Fibroblast of the conjunctiva (primary cell): ENCODE data around the gene HOATZ.

ENCODE experiments used
- DNase-seq: peaks from one replicate; pipeline ENCODE4 v3.0.0-alpha.2; 2010; ENCODE audit warnings: low read depth

HOATZ gene

DNA sequence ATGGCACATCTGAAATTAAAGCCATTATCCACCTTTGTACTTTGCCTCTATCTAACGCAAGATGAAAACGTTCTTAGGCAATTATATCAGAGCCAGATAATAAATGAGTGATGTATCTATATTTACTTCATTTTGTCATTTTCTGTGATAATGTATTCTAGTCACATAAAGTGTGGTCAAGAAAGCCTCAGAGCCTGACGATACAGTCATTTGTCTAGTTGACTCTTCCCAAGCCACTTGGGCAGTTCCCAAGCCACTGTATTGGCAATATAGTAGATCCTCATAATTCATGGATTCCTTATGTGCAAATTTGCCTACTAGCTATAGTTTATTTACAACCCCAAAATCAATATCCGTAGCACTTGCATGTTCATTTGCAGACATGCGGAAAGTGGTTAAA is 7.8 kb downstream of the HOATZ start:
- no peak for DNase-seq

DNA sequence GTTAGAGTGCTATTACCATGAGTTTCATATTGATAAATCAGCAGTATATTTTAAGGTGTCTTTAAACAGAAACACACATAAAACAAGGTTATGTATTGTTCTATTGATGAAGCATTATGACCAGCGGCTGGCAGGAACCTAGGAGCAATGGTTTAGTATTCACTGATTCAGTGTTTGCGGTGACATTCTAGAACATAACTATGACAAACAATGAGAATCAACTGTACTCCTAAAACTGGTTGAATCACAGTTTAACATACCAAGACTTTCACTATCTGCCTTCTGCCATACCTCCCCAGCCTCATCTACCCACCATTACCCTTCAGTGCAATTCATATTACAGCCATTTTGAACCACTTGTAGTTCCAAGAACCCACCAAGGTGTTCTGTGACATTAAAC is 8.8 kb downstream of the HOATZ start:
- DNase-seq, result no peak

DNA sequence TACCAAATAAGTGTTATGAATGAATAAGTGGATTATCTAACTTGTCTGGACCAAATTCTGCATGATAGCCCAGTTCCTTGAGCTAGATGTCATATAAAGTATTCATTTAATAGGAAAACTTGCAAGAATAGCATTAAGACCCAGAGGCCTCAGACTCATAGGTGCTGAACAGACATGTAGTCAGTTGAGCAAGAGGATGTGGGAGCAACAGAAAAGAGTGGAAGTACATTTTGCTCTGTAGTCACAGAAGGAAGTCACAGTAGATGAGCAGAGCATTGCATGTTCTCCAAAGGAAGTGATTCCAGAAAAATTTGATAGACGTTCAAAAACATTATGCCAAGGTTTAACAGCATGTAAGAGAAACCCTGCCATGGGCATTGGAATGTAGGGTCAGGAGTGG is 9.5 kb downstream of the HOATZ start:
- no peak for DNase-seq

DNA sequence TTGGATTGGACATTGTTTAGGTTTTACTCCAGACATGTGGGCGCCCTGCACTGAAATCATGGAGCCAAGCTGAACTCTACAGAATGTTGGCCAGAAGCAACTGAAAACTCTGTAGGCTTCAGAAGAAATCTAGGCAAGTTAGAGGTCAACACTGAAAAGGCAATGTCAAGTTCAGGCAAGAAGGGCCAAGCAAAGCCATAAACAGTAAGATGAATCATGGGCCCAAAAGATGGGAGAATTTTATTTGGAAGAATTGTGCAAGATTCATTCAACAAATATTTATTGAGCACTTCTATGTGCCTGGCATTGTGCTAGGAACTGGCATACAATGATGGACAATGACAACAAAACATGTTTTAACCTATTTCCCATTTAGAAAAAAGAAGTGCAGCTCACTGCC is 10.9 kb downstream of the HOATZ start:
- no peak for DNase-seq

DNA sequence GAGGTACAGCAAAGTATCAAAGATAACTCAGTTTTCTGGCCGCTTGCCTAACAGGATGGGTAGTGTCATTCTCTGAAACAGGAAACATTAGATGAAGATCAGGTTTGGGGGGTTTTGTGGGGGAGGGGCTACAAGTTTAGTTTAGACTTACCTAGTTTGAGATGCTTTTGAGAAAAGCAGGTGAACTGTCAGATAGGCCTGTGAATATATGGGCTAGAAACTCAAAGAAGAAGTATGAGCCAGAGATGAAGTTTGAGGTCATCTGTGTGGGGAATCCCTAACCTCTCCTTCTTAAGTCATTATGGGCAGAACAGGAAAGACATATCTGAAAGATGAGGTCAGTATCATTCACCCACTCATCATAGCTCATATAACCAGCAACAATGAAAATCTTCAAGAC is 11.9 kb downstream of the HOATZ start:
- DNase-seq, result peak; percentile 18

DNA sequence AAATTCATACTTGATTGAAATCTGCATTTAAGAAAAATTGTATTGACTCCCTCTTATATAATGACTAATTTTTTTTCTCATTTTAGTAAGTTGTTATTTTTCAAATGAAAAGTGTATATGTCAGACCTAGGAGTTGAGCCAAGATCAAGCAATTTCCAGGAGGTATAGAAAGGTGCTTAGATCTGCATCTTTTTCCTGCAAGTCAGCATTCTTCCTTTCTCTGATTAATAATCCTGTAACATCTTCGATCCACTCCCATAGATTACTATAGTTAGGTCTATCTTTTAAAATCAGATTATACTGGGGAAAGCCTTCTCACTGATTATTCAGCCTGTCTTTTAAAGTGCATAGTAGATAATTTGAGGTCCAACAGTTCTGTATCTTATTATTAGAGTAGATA is 12.7 kb downstream of the HOATZ start:
- DNase-seq, result no peak

DNA sequence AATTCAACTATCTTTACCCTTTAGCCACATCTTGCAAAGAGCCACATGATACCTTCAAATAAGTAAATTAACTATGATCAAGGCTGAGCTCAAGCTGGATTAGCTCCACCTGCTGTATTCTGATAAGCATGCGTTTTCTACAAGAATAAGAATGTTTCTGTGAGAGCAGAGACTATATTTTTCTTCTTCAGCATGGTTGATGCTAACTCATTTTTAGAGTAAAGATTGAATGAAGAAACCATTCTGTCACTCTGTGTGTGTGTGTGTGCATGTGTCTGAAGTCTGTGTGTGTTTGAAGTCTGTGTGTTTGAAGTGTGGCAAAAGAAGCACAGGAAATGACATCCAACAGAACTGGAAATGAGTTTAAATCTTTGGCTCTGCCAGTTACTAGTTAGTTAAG is 14.0 kb downstream of the HOATZ start:
- DNase-seq, result no peak

DNA sequence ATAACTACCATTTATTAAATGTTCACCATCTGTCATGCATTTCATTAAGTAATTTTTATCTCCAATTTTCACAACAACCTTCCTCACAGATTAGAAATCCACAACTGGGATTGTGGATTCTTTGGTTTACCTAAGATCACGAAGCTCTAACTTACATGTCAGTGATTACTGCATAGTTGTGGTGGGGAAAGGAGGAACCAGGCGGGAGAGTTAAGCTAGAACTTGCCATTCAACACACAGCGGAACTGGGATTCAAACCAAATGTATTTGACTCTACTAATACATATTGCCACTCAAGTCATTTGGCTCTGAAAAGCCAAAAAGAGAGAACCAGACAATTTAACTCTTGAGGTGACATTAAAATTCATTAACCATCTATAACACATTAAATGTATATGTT is 15.5 kb downstream of the HOATZ start:
- DNase-seq, result no peak

DNA sequence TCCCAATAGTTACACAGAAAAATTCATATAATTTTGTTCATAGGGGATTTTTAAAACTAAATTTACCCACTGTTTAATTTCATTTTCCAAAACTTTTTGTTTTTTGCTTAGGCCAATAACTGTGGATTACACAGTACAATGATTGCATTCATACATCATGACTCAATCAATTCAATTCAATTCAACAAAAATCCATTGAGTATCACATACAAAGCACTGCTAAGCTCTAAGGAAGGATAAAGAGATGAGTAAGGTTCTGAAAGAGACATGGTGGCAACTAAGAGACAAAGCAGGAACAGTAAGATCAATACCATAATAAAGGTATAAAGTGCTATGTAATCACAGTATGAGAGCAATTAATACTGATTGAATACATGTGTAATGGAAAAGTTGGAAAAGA is 16.6 kb downstream of the HOATZ start:
- no peak for DNase-seq

DNA sequence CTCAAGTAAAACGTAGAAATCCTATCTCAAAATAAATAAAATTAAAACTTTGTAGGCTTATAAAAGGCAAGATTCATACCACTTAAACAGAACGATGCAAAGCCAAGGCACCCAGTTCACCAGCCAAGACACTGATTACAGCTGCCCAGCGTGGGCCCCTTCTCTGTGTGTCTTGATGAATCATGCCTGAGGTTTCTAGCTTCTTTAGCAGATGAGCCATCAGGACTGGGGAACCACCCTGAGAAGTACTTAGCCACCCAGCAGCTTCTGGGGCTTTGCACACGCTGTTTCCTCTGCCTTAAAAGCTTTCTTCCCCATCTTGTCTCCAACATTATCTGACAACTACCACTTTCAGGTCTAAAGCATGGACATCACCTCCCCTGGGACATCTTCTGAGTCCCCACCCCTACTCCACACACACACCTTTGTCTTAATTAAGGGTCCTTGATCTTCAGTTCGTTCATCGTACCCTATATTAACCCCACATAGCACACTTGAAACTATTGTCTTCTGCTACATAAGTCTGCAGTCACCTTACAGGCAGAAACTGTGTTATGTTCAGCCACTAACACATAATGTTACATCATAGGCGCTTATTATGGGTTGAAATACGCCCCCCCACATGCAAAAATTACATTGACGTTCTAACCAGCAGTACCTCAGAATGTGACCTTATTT is 17.2 kb downstream of the HOATZ start:
- DNase-seq, result peak; percentile 75

DNA sequence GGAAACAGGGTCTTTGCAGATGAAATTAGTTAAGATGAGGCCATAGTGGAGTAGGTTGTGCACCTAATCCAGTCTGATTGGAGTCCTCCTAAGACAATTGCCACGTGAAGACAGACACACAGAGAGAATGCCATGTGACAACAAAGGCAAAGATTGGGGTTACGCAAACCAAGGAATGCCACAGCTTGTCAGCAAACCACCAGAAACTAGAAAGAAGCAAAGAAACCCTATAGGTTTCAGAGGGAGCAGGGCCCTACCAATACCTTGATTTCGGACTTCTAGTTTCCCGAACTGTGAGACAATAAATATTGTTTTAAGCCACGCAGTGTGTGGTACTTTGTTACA is 17.8 kb downstream of the HOATZ start:
- DNase-seq, result no peak

DNA sequence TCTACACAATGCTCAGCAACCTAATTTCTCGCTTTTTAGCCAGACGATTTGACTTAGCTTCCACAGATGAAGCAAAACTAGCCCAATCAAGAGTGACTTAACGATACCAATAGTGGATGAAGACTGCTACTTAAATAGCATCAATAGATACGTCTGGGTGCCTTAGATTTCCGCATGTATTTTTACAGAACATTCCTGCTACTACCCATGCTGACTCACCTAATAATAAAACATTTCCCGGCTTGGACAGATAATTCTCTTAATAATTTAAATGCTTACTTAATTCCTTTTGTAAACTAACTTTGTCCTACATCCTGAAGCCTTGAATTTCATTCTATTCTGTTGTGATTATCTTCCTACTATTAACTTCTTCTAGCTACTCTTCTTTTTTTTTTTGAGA is 20.7 kb downstream of the HOATZ start:
- DNase-seq, result no peak

DNA sequence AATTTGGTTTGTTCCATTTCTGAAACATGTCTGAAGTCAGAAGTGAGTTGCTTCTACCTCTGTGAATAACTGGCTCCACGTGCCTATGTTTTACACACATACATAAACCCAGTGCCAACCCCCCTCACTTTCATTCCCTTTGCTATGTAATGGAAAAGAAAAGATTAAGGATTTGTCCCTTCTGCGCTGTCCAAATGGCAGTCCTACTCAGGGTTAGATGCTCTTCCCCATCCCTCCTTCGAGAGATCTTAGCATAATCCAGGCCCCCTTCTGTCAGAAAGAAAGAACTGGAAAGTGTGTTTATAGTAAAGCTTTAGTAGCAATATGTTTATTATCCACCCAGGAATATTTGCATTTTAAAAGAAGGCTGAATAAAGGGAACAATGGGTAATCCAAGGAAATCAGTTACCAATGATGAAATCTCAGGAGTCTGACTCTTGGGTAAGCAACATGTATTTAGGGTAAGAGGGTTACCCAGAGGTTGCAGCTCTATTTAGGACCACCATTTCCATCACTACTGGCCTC is 22.8 kb downstream of the HOATZ start:
- DNase-seq, result no peak

DNA sequence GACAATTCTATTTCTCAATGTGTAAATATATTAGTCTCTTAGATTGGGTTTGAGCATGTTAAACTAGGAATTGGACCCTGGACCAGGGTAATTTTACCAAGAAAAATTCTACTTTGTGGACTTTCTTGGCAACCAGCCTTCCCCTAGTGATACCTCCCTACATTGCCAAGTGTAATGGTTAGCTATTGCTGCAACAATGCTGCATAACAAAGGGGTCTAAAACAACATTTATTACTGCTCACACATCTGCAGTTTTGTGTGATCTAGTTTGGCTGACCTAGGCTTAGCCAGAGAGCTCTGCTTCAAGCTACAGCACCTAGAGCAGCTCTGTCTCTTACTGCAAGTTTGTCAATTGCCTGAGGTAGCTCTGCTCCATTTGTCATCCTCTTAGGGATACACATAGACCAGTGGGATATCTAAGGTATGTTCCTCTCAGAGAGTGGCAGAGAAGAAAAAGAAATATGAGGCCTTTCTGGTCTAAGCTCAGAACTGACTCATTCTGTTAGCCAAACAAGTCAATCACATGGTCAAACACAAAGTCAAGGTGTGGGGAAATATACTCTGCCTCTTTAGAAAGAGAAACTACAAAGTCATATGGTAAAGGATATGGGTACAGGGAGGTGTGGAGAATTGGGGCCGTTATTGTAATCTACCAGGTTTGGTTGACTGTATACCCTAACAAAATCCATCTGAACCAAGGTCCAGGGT is 24.0 kb downstream of the HOATZ start:
- DNase-seq, result no peak

DNA sequence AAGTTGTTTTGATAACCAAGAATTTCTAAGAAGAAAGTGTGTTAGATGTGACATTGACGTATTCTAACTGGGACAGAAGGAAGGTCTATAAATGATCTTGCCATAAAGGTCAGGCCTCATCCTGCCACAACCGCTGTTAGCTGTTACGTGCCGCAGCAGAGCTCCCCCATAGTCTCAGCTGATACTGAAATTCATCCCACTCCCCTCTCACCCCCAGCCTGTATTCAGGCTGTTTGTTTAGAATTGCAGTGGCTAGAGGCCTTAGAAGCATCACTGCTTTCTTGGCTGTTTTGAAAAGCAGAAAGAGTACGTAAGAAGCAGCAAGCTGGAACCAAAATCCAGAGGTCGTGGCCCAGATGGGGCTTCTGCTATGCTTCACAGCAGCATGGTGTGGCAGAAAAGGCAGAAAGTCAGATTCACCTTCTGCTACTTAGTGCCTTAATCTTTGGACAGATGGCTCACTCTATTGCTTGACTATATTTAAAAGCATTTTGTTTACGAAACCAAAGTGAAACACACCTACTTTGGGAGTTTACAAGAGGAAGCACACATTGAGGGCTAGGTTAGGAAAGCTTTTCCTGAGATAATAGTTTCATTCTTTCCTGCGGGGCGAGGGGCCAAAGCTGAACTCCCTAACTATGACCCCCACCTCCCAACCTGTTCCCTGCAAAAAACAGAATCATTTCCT is 25.0 kb downstream of the HOATZ start:
- no peak for DNase-seq

DNA sequence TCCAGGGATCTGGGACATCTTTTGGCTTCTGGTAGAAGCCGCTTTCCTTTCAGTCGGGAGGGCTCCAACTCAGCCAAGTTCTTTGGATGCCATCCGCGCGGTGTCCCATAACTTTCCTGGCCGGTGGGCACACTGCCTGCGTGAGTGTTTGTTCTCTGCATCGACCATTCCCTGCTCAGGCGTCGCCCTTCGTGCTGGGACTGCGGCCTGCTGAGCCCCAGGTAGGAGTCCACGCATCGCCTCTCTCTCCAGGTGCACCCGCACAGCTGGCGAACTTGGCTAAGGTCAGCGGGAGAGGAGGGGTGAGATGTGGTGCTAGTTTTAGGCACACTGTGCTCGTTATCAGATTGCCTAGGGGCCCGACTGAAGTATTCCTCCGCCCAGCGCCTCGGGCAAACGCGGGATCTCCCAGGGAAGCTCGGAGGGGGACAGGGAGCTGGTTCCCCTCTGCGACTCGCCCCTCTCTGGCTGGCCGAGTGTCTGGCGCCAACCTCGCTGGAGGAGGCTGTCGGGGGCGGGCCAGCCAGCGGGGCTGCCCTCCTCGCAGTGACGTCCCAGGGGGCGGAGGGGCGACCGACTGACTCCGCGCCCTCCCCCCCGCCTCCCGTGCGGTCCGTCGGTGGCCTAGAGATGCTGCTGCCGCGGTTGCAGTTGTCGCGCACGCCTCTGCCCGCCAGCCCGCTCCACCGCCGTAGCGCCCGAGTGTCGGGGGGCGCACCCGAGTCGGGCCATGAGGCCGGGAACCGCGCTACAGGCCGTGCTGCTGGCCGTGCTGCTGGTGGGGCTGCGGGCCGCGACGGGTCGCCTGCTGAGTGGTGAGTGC is 25.7 kb downstream of the HOATZ start, which contains the start of gene LAYN:
TSS of gene LAYN (plus strand) at position 607 of the 823 bp plus-strand sequence. CDS start at position 731, 124 bp downstream.
- no peak for DNase-seq

DNA sequence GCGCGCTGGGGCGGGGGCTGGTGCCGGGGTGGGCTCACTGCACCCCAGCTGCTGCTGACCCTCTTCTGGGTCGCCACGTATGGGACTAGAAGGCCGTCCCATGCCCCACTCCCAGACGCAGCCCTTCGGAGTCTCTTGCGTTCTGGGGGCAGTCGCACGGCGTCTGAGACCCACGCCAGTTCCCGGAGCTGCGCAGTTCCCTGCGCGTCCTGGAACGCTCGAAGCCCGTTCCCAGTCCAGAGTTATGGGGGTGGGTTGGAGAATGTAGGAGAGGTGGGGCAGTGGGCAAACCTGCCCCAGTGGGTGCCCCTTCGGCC is 26.3 kb downstream of the HOATZ start:
- no peak for DNase-seq

DNA sequence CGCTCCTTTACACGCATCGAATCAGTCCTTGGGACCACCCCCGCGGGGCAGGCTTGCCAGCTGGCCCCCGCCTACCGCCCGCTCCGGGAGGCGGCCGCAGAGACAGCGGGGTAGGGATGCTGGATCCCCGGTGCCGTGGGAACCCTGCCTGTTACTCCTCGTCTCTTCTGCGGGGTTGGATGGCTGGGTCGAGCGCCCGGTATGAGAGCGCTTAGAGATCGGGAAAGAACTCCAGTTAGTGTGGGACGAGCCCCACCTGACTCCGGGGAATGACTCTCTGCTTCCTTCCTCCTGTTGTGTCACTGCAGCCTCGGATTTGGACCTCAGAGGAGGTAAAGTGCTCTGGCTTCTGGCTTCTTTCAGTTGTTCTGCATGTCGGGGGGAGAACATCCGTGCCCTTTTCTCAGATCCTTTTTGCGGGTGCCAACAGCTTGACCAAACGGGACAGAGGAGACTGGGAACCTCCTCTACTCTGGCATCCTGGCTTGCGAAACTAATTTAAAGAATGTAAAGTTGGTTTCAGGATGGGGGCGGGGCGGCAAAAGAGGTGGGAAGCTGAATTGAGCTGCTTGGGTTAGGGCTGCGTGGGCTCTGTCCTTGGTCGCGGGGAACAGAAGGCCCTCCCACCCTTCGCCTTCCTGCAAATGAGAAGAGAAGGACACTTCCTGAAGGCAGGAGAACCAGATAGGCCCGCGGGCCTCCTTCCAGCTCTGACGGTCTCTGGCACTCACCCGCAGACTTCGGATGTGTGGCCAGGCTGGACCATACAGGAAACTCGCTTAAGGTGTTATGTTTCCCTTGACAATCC is 26.9 kb downstream of the HOATZ start:
- peak; percentile 9 for DNase-seq

DNA sequence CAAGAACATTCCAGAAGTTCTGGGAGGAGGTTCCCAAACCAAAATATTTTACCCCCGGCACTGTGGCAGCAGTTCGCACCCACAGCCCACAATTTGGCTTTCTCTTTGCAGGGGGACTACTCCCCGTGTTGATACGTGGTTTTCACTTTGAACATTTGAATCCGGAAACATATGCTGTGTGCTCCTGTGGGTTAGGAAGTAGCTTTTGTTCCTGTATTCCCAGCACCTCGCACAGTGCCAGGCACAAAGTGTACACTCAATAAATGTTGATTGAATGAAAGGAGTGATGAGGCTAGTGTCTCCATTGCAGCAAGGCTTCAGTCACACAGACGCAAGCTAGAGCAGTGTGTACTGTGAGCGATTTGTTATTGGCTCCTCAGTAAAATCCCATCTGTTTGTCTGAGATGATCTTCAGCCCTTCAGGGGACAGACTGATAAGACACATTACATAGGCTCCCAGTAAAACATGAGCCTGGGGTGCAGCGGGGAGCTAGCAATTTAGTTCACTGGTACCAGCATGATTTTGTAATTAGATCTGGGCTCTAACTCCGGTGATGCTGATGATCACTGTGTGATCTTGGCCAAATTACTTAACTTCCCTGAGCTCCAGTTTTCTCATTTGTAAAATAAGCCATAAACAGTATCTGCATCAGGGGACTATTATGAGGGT is 28.2 kb downstream of the HOATZ start:
- DNase-seq, result no peak

DNA sequence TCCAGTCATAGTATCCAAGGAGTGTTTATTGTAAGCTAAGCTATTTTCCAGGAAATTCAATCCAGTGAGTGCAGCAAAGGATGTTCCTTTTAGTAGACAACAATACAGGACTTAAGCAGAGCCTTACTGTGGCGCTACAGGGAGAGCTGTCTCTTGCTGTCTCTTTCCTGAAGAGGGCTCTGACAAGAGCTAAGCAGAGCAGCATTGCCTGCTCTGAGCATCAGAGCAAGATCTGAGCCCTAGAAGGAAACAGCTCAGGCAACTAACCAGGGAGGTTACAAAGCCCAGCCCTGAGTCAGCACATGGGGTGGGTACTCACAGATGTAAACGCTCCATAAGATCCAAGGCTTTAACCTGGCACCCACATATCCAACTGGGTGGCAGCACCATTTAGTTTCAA is 33.9 kb downstream of the HOATZ start:
- no peak for DNase-seq
